SU-DHL-6 (cell line): Measurements from ENCODE around the gene CDC27.
"Not testable (repeated sequence)": the region's sequence is repeated elsewhere in the genome, so short reads cannot be mapped to it uniquely, and the experiment has no call there.

ENCODE experiments used
- H2AFZ ChIP-seq: fragments of 200-600 bp; sonication (generic); 2 replicates; pipeline ENCODE4 v1.6.1; 2014; ENCODE audit warnings: low read depth, mild to moderate bottlenecking, moderate library complexity, mixed read lengths, antibody characterized with exemption, low read length; ENCODE audit not compliant: severe bottlenecking
- H3F3A ChIP-seq: fragments of 200-600 bp; shearing (Covaris generic); 2 replicates; pipeline ENCODE4 v1.6.0; 2016; ENCODE audit warnings: antibody characterized with exemption, mild to moderate bottlenecking; ENCODE audit not compliant: insufficient read depth
- H3K27ac ChIP-seq: fragments of 200-600 bp; sonication (generic); 2 replicates; pipeline ENCODE4 v1.5.1; 2016; ENCODE audit warnings: low read depth, mild to moderate bottlenecking, low read length, moderate library complexity, mixed read lengths
- H3K27me3 ChIP-seq: fragments of 200-600 bp; sonication (generic), shearing (Covaris generic); 2 replicates; pipeline ENCODE4 v1.6.0; 2014; ENCODE audit warnings: mild to moderate bottlenecking, low read length
- H3K36me3 ChIP-seq: fragments of 200-600 bp; sonication (generic); 2 replicates; pipeline ENCODE4 v1.6.1; 2014; ENCODE audit warnings: mild to moderate bottlenecking, low read length, mixed read lengths
- H3K4me2 ChIP-seq: fragments of 300-600, 200-600 bp; shearing (Covaris generic), sonication (generic); 2 replicates; pipeline ENCODE4 v1.6.0; 2014; ENCODE audit warnings: low read length, low read depth, mild to moderate bottlenecking; ENCODE audit not compliant: poor library complexity, severe bottlenecking
- H3K4me3 ChIP-seq: fragments of 200-600 bp; sonication (generic); 2 replicates; pipeline ENCODE4 v1.5.1; 2014; ENCODE audit warnings: antibody characterized with exemption, low read length, mild to moderate bottlenecking, mixed read lengths; ENCODE audit not compliant: insufficient read depth, poor library complexity, severe bottlenecking
- H3K79me2 ChIP-seq: fragments of 200-600 bp; sonication (generic); 2 replicates; pipeline ENCODE4 v1.6.1; 2014; ENCODE audit warnings: mild to moderate bottlenecking, low read length, moderate library complexity; ENCODE audit not compliant: insufficient read depth
- H3K9ac ChIP-seq: fragments of 200-600 bp; sonication (generic); 2 replicates; pipeline ENCODE4 v1.7.0; 2014; ENCODE audit warnings: mild to moderate bottlenecking, low read length
- H3K9me2 ChIP-seq: fragments of 200-600 bp; sonication (generic); replicated peaks from 2 replicates; pipeline ENCODE4 v1.6.1; 2014; ENCODE audit warnings: low read length; ENCODE audit not compliant: insufficient read depth
- H3K9me3 ChIP-seq: fragments of 200-600 bp; sonication (generic); 2 replicates; pipeline ENCODE4 v1.6.1; 2014; ENCODE audit warnings: low read length, mixed read lengths; ENCODE audit not compliant: insufficient read depth
- H4K20me1 ChIP-seq: fragments of 200-600 bp; sonication (generic); 2 replicates; pipeline ENCODE4 v1.6.1; 2014; ENCODE audit warnings: low read depth, mild to moderate bottlenecking, antibody characterized with exemption, low read length, moderate library complexity, mixed read lengths
- CTCF ChIP-seq: fragments of 200-600 bp; sonication (generic); IDR thresholded peaks from one replicate; pipeline ENCODE4 v1.5.1; 2017; ENCODE audit warnings: antibody characterized with exemption, mild to moderate bottlenecking, low read length, moderate library complexity; ENCODE audit not compliant: insufficient read depth, poor library complexity, severe bottlenecking
- EZH2phosphoT487 ChIP-seq: fragments of 200-600 bp; sonication (generic), shearing (Covaris generic); conservative IDR thresholded peaks from 2 replicates; pipeline ENCODE4 v1.6.1; 2018; ENCODE audit warnings: mild to moderate bottlenecking, antibody characterized with exemption, low read length, moderate library complexity, mixed read lengths

Gene CDC27

DNA sequence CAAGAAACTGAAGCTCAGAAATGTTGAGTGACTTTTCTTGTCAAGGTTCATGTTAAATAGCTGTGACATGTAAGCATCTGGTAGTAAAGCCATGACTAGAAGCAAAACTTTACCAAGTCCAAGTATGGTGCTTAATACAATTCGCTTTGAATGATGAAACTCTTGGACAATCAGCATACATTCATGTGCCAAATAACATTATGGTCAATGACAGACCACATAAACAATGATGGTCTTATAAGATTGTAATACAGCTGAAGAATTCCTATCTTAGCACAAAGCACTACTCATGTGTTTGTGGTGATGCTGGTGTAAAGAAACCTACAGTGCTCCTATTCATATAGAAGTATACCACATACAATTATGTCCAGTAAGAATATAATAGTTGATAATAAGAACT, 112.9 kb downstream of the CDC27 start:
- H3K9ac ChIP-seq, result no peak overlapping the region
- H2AFZ ChIP-seq, result no peak overlapping the region
- no peaks in the 10 kb centered on the region for H3K9me2 ChIP-seq
- TF ChIP-seq EZH2phosphoT487, result no peak
- no peak for TF ChIP-seq CTCF
- no peak overlapping the region for H3K27ac ChIP-seq
- no peaks in the 10 kb centered on the region for H3F3A ChIP-seq
- no peak overlapping the region for H3K4me2 ChIP-seq
- no peak overlapping the region for H3K4me3 ChIP-seq
- H3K79me2 ChIP-seq, result peaks cover 19% of the 10 kb centered on the region; the same call in 1 of the 2 replicates
- H3K9me3 ChIP-seq, result no peaks in the 10 kb centered on the region
- no peaks in the 10 kb centered on the region for H3K27me3 ChIP-seq
- peaks cover under 1% of the 10 kb centered on the region; the same call in 1 of the 2 replicates for H3K36me3 ChIP-seq
- H4K20me1 ChIP-seq, result no peaks in the 10 kb centered on the region

- not testable (repeated sequence) for H3K9me2 ChIP-seq, H3K4me2 ChIP-seq, H3K4me3 ChIP-seq
These were observed 114.7 kb downstream of the CDC27 start for GRCh38 chr17:47074361-47074760.

DNA sequence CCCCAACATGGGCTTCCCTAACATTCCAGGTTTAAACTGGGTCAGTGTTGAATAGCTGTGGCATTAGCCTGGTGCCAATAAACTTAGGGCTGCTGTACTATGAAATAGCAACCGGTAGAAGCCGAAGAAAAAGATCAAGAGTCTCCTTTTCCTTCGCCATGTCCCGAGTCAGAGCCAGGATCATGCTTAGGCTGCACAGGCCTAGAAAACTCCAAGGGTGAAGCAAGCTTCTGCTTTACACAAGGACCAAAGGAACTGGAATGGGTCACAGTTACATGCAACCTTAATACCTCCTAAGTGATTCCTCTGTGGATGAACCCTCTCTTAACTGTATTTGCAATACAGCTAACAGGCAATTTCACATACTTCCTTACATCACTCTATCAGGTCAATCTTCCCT, 115.5 kb downstream of the CDC27 start:
- H3K9me3 ChIP-seq, H3K27me3 ChIP-seq, H3K4me2 ChIP-seq, H3K36me3 ChIP-seq, H3K9me2 ChIP-seq, H2AFZ ChIP-seq, H3K9ac ChIP-seq, H4K20me1 ChIP-seq, H3K27ac ChIP-seq, H3K4me3 ChIP-seq, H3F3A ChIP-seq: not testable (repeated sequence)
- peaks cover 16% of the 10 kb centered on the region; the same call in 1 of the 2 replicates for H3K79me2 ChIP-seq

More at GRCh38 chr17:47074361-47074760, 114.7 kb downstream of the CDC27 start:
- H2AFZ ChIP-seq, H3K27me3 ChIP-seq, H3K27ac ChIP-seq, H3K36me3 ChIP-seq, H3K9ac ChIP-seq, H3K9me3 ChIP-seq, H3F3A ChIP-seq, H4K20me1 ChIP-seq: not testable (repeated sequence)
- H3K79me2 ChIP-seq, result peaks cover 16% of the 10 kb centered on the region; the same call in 1 of the 2 replicates

- TF ChIP-seq CTCF (no peak), EZH2phosphoT487 (no peak)
- H3F3A ChIP-seq, result peaks cover 7% of the 10 kb centered on the region; the same call in 1 of the 2 replicates
- no peak overlapping the region for H3K4me2 ChIP-seq
- no peaks in the 10 kb centered on the region for H3K36me3 ChIP-seq
- no peaks in the 10 kb centered on the region for H3K27me3 ChIP-seq
- no peaks in the 10 kb centered on the region for H3K9me2 ChIP-seq
- no peak overlapping the region for H3K27ac ChIP-seq
- no peak overlapping the region for H3K9ac ChIP-seq
- H3K79me2 ChIP-seq, result peaks cover 16% of the 10 kb centered on the region; the same call in 1 of the 2 replicates
- no peak overlapping the region for H2AFZ ChIP-seq
- no peak overlapping the region for H3K4me3 ChIP-seq
- no peaks in the 10 kb centered on the region for H3K9me3 ChIP-seq
- H4K20me1 ChIP-seq, result no peaks in the 10 kb centered on the region
These were observed 116.2 kb downstream of the CDC27 start for GRCh38 chr17:47072886-47073285.

- not testable (repeated sequence) for H3K9me3 ChIP-seq, H2AFZ ChIP-seq, H3K27me3 ChIP-seq, H3K27ac ChIP-seq, H4K20me1 ChIP-seq, H3K4me3 ChIP-seq, H3K4me2 ChIP-seq, H3K9ac ChIP-seq, H3K9me2 ChIP-seq, H3K36me3 ChIP-seq
- Histone ChIP-seq H3K79me2 (peaks cover 14% of the 10 kb centered on the region; the same call in 1 of the 2 replicates), H3F3A (peaks cover 10% of the 10 kb centered on the region; the same call in 1 of the 2 replicates)
These were observed 117.9 kb downstream of the CDC27 start for GRCh38 chr17:47071171-47071570.

DNA sequence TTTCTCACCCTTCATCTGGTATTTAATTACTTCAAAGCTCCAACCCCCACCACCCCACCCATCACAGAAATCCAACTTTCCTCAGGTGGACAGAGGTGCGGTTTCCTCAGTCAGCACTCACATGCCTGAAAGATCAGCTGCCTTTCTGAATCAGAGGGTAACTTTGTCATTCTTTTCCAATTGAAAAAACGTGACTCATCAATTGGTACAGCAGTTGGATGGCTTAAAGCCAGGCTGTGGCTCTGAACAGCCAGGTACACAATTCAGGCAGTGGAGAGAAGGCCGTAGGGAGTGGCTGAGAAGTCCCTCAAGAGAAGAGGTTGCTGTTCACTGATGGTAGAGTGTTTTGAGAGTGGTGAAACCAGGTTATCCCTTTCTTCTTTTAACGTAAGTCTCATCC, 118.8 kb downstream of the CDC27 start:
- not testable (repeated sequence) for H3K9ac ChIP-seq, H3K36me3 ChIP-seq, H3K27me3 ChIP-seq, H4K20me1 ChIP-seq, H3K79me2 ChIP-seq, H3K27ac ChIP-seq, H3K9me2 ChIP-seq, H2AFZ ChIP-seq, H3K9me3 ChIP-seq, H3K4me3 ChIP-seq, H3K4me2 ChIP-seq
- H3F3A ChIP-seq, result peaks cover 10% of the 10 kb centered on the region; the same call in 1 of the 2 replicates
